Activated effector memory CD4-positive, alpha-beta T cell treated with anti-CD3 and anti-CD28 coated beads, Interleukin-2, amount 50 U/mL, for 16 hours (primary cell): ENCODE data around the gene CEACAM16.
"Not testable (repeated sequence)": the region's sequence is repeated elsewhere in the genome, so short reads cannot be mapped to it uniquely, and the experiment has no call there.

Experiments
- DNase-seq: peaks from one replicate; pipeline ENCODE4 v3.0.0-alpha.2; 2020

The CEACAM16 gene

GRCh38 chr19:44704982-44705381, 6.0 kb downstream of the CEACAM16 start:
- DNase-seq = no peak

- DNase-seq = no peak
Observed at GRCh38 chr19:44705502-44706010, 6.6 kb downstream of the CEACAM16 start.

GRCh38 chr19:44706506-44707236, 7.7 kb downstream of the CEACAM16 start:
- DNase-seq = no peak

GRCh38 chr19:44707794-44708193, 8.8 kb downstream of the CEACAM16 start:
- no peak for DNase-seq

GRCh38 chr19:44708940-44709339, 10.0 kb downstream of the CEACAM16 start:
- no peak for DNase-seq

GRCh38 chr19:44709434-44710266, 10.7 kb downstream of the CEACAM16 start:
- not testable (repeated sequence) for DNase-seq

- no peak for DNase-seq
Observed at GRCh38 chr19:44710483-44710882, 11.5 kb downstream of the CEACAM16 start.

GRCh38 chr19:44712864-44713515, 14.0 kb downstream of the CEACAM16 start:
- DNase-seq = no peak

GRCh38 chr19:44714597-44715169, 15.7 kb downstream of the CEACAM16 start:
- no peak for DNase-seq

- DNase-seq = no peak
Observed at GRCh38 chr19:44717603-44718002, 18.7 kb downstream of the CEACAM16 start.

GRCh38 chr19:44718441-44719261, 19.7 kb downstream of the CEACAM16 start:
- no peak for DNase-seq

GRCh38 chr19:44719262-44719701, 20.3 kb downstream of the CEACAM16 start:
- DNase-seq = no peak

- DNase-seq = not testable (repeated sequence)
Observed at GRCh38 chr19:44720396-44720795, 21.4 kb downstream of the CEACAM16 start.

- DNase-seq = no peak
Observed at GRCh38 chr19:44720945-44721344, 22.0 kb downstream of the CEACAM16 start.

GRCh38 chr19:44721369-44721768, 22.4 kb downstream of the CEACAM16 start:
- not testable (repeated sequence) for DNase-seq

GRCh38 chr19:44722131-44723121, 23.5 kb downstream of the CEACAM16 start:
- DNase-seq = no peak

GRCh38 chr19:44723299-44723951, 24.5 kb downstream of the CEACAM16 start:
- no peak for DNase-seq

GRCh38 chr19:44723952-44724319, 25.0 kb downstream of the CEACAM16 start:
- peak; percentile 93 for DNase-seq

GRCh38 chr19:44725251-44725650, 26.3 kb downstream of the CEACAM16 start:
- no peak for DNase-seq

- DNase-seq = no peak
Observed at GRCh38 chr19:44725684-44726083, 26.7 kb downstream of the CEACAM16 start.
